COLO668 (cell line): Measurements from ENCODE around the gene ZNF646.
A peak's percentile ranks its signal among the peaks of the same experiment; 100 is the strongest.
"Not testable (repeated sequence)": the region's sequence is repeated elsewhere in the genome, so short reads cannot be mapped to it uniquely, and the experiment has no call there.

Experiments
- DNase-seq: peaks from one replicate; lab custom pipeline; 2025; ENCODE audit not compliant: unreplicated experiment; lab: John Stamatoyannopoulos, UW

Gene ZNF646

GRCh38 chr16:31083081-31083480 is 8.9 kb downstream of the ZNF646 start:
- no peak for DNase-seq

- no peak for DNase-seq
These were observed 9.3 kb downstream of the ZNF646 start for GRCh38 chr16:31083556-31083955.

- no peak for DNase-seq
These were observed 9.8 kb downstream of the ZNF646 start for GRCh38 chr16:31083981-31084380.

GRCh38 chr16:31084584-31085302 is 10.5 kb downstream of the ZNF646 start:
- DNase-seq, result no peak

- no peak for DNase-seq
These were observed 11.2 kb downstream of the ZNF646 start for GRCh38 chr16:31085411-31085810.

- no peak for DNase-seq
These were observed 11.8 kb downstream of the ZNF646 start for GRCh38 chr16:31085873-31086628.

- no peak for DNase-seq
These were observed 12.3 kb downstream of the ZNF646 start for GRCh38 chr16:31086629-31086906.

GRCh38 chr16:31087481-31087880 is 13.3 kb downstream of the ZNF646 start:
- no peak for DNase-seq

- no peak for DNase-seq
These were observed 13.7 kb downstream of the ZNF646 start for GRCh38 chr16:31087971-31088370.

GRCh38 chr16:31088459-31089183 is 14.4 kb downstream of the ZNF646 start, which contains the start of gene PRSS53:
PRSS53 (minus strand) TSS chr16:31088943; CDS start chr16:31088809, 134 bp downstream.
- DNase-seq, result peak; percentile 58

- no peak for DNase-seq
These were observed 15.0 kb downstream of the ZNF646 start for GRCh38 chr16:31089199-31089598.

- no peak for DNase-seq
These were observed 16.3 kb downstream of the ZNF646 start for GRCh38 chr16:31090540-31090939.

GRCh38 chr16:31092330-31092729 is 18.1 kb downstream of the ZNF646 start:
- no peak for DNase-seq

GRCh38 chr16:31093132-31093703 is 19.0 kb downstream of the ZNF646 start:
- peak; percentile 39 for DNase-seq

GRCh38 chr16:31094088-31094423 is 19.8 kb downstream of the ZNF646 start:
- DNase-seq, result peak; percentile 45

GRCh38 chr16:31094424-31095120 is 20.4 kb downstream of the ZNF646 start, which contains the start of gene VKORC1:
VKORC1 (minus strand) TSS chr16:31094797; CDS start chr16:31094729, 68 bp downstream.
- peak; percentile 96 for DNase-seq

- peak; percentile 10 for DNase-seq
These were observed 25.8 kb downstream of the ZNF646 start for GRCh38 chr16:31099860-31100638.

- DNase-seq, result not testable (repeated sequence)
These were observed 26.8 kb downstream of the ZNF646 start for GRCh38 chr16:31100876-31101641.

GRCh38 chr16:31105677-31106213 is 31.5 kb downstream of the ZNF646 start:
- DNase-seq, result peak; percentile 54
